Measurements from ENCODE around the gene PHF23. TPM values are rescaled to one million over a fixed set of nuclear protein-coding genes. Genes with fewer than 3 reads are reported as not detected.

PHF23 gene
- total RNA-seq, 2 experiments from 2014 or later: 24.0 to 28.7 TPM

DNA sequence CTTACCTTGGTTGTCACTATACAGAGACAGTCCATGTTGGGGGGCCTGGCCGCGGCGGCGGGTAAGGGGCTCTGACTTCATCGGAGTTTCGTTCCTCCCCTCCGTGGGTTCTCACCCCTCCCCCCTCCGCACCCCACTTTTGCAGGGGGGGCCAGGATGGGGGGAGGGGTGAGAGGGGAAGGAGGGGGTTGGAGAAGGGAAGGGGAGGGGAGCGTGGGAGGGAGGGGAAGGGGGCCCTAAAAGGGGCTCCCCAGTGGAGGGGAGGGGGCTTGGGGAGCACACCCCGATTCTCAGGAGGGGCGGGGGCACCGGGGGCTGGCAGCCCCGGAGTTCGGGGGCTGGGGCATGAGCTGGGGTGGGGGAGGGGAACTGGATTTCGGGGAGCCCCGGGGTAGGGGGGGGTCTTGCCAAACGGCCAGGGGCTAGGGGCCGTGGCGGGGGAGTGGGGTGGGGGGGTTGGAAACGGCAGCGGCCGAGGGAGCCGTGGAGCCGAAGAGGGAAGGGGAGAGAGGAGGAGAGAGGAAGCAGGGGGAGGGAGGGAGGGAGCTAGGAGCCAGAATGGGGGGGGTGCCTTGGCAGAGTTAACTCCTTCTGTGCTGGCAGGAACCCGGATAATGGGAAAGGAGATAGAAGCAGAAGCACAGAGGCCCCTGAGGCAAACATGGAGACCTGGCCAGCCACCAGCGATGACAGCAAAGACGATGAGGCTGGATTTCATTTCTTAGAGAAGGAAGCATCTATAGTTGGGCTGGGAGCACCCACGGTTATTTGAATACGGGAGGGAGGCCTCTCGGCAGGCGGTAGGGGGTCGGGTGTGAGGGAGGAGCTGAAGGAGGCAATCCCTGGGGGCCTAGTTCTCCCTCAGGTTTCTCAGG is 21.9 kb downstream of the PHF23 start:
- Mint-ChIP-seq H3K27ac (peak overlapping the region; percentile 38), H3K4me3 (peak overlapping the region; percentile 55), H3K9me3 (no peaks in the 10 kb centered on the region), H3K4me1 (ENCODE audit: low read depth) (peaks cover 67% of the 10 kb centered on the region), H3K36me3 (peaks cover 9% of the 10 kb centered on the region), H3K27me3 (peaks cover 1% of the 10 kb centered on the region)
- intact Hi-C loops (cut with micrococcal nuclease): no loop called here
- CTCF ChIA-PET: no interaction called here
- peak; percentile 42 for DNase-seq
- POLR2A ChIA-PET: interaction anchor here (0.6 kb wide), 1 partner anchor 89 kb away, joined by 4 read pairs; no protein-coding TSS in a partner anchor

DNA sequence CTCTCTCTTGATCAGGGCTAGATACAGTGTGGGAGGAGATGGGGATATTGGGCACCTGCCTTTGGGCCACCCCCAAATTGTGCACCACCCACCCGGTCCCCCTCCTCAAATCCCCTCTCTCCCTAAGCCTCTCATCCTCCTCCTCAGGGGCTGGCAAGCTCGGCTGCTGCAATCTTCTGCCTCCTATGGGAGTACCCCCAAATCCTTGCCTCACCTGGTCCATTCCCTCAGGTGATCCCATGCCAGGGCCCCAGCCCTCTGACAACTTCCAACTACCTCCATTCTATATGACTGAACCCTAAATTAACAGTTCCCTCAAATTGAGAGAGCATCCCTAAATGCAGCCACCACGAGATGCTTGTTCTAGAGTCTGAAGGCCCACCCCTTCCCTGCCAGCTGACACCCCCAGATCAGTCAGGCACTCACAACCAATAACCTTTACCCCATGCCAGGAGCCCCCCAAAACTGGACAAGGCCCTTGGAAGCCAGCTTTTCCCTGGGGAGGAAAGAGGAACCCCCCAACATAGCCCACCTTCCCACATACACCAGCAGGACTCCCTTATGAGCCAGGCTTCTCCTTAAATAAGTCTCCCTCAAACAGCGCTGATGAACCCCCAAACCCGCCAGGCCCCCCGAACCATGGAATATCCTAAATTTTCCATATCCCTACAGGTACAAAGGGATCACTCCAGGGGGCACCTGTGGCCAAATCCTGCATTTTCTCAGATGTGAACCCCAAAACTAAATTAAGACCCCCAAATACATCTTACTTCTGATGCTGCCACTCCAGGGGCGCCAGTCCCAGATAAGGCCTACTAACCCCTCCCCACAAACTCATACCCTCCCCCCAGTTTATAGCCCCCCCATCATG is 22.8 kb downstream of the PHF23 start:
- H3K27me3 Mint-ChIP-seq: peaks cover 7% of the 10 kb centered on the region
- intact Hi-C loops (cut with micrococcal nuclease): no loop called here
- CTCF ChIA-PET: no interaction called here
- no peaks in the 10 kb centered on the region for H3K9me3 Mint-ChIP-seq
- H3K36me3 Mint-ChIP-seq: peaks cover 4% of the 10 kb centered on the region
- peak overlapping the region; percentile 33 for H3K4me3 Mint-ChIP-seq
- H3K4me1 Mint-ChIP-seq (ENCODE audit: low read depth): peaks cover 65% of the 10 kb centered on the region
- DNase-seq: no peak
- peak overlapping the region; percentile 62 for H3K27ac Mint-ChIP-seq
- POLR2A ChIA-PET: interaction anchor here (0.5 kb wide), 1 partner anchor 1011 kb away, joined by 3 read pairs; no protein-coding TSS in a partner anchor

DNA sequence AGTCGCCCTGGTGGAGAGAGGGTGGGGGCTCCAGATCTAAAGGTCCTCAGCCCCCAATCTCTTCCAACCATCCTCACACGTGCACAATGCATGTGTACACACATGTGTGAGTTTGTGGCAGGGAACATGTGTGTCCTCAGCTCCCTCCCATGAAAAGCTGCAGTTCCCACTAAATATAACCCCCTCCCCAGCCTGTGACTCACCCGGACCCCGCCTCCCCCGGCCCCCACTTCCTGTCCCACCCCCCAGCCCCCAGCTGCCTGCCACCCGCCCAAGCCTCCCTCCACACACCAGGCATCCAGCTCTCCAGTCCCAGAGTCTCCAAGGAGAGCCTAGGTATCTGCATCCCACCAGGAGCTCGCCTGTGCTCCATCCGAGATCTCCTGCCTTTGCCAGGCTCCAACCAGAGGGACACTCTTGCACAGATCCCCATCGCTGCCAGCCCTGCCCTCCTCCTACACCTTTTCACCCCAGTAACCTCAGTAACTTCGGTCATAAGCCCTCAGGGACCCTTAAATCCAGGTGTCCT is 23.5 kb downstream of the PHF23 start:
- DNase-seq: no peak
- intact Hi-C loops (cut with micrococcal nuclease): loop anchor here (2.0 kb wide), 1 partner anchor 91 kb away; the partner anchor contains the start of gene EIF5A
- ChIA-PET CTCF (interaction anchor here (2.0 kb wide), 1 partner anchor 114 kb away, joined by 5 read pairs; the partner anchor contains the start of gene NEURL4), POLR2A (interaction anchor here (0.5 kb wide), 1 partner anchor 1011 kb away, joined by 3 read pairs; no protein-coding TSS in a partner anchor)
- no peak overlapping the region for H3K4me3 Mint-ChIP-seq
- no peak overlapping the region for H3K27ac Mint-ChIP-seq
- peaks cover 7% of the 10 kb centered on the region for H3K27me3 Mint-ChIP-seq
- no peaks in the 10 kb centered on the region for H3K36me3 Mint-ChIP-seq
- peaks cover 58% of the 10 kb centered on the region for H3K4me1 Mint-ChIP-seq (ENCODE audit: low read depth)
- no peaks in the 10 kb centered on the region for H3K9me3 Mint-ChIP-seq

DNA sequence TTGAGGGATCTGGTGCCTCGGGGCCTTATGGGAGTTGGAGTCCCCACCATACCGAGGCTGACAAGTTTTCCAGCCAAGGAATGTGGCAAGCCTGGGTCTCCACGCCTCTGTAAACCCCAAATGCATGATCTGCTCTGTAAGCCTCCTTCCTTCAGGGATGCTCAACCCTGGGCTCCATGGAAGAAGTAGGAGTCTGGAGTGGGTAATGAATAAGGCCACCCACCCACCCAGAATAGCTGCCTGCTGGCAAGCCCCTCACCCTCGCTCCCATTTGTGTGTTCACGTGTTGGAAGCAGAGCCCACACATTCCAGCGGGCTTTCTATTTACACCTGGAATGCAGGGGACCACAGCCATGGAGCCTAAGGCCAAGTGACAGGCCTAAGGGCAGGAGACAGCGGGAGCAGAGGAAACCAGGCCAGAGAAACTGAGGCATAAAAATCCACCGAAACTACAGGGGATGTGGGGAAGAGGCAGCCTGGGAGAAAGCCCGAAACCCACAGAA is 24.1 kb downstream of the PHF23 start:
- Mint-ChIP-seq H3K4me1 (ENCODE audit: low read depth) (peaks cover 53% of the 10 kb centered on the region), H3K36me3 (no peaks in the 10 kb centered on the region), H3K27ac (peak overlapping the region; percentile 89), H3K9me3 (no peaks in the 10 kb centered on the region), H3K4me3 (peak overlapping the region; percentile 85), H3K27me3 (peaks cover 7% of the 10 kb centered on the region)
- POLR2A ChIA-PET: interaction anchor here (1.0 to 1.7 kb wide), 2 partner anchors 10 to 180 kb away, joined by 4 to 7 read pairs; partner anchors contain the start of gene SLC16A13
- CTCF ChIA-PET: interaction anchor here (1.2 to 2.4 kb wide), 5 partner anchors 19 to 169 kb away, joined by 4 to 10 read pairs (median 5); partner anchors contain the start of genes DVL2 and NEURL4
- DNase-seq: no peak
- intact Hi-C loops (cut with micrococcal nuclease): loop anchor here (2.0 kb wide), 1 partner anchor 92 kb away; the partner anchor contains the start of gene EIF5A

DNA sequence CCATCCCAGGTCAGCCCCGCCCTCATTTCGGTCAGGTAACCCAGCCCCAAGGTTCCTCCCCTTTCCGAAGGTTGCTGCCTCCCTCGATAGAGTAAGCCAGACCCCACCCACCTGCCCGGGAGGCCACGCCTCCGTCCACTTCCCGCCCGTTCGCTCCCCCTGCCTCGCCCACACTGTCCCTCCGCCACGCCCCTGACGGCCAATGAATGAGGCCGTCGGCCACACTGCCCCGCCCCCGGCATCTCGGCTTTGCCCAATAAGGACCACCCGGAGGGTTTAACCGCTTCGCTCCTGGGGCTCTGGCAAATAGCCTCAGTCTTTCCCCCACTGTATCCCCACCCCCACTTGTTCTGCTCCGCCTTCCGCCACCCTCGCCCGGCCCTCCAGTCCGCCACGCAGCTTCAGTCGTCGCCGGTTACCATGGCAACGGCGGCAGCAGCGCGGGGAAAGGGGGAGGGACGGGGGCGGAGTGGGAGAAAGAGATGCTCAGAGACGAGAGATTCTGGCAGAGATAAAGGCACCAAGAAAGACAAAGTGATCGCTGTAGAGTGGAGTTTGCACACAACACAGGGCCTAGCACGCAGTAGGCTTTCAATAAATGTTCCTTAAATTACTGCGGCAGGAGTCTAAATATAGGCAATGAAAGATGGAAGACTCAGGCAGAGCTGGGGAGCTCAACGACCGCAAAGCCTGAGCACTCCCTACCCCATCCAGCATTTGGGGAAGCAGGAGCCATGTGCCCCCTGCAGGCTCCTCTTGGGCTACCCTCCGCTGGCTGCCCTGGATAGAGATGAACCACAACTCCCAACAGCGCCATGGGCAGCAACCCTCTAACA is 24.7 kb downstream of the PHF23 start:
- H3K4me1 Mint-ChIP-seq (ENCODE audit: low read depth): peaks cover 52% of the 10 kb centered on the region
- peak overlapping the region; percentile 85 for H3K4me3 Mint-ChIP-seq
- H3K27ac Mint-ChIP-seq: peak overlapping the region; percentile 89
- peak; percentile 100 for DNase-seq
- H3K36me3 Mint-ChIP-seq: no peaks in the 10 kb centered on the region
- CTCF ChIA-PET: interaction anchor here (1.0 to 2.4 kb wide), 6 partner anchors 20 to 169 kb away, joined by 4 to 10 read pairs (median 4); partner anchors contain the start of genes DVL2 and NEURL4
- peaks cover 7% of the 10 kb centered on the region for H3K27me3 Mint-ChIP-seq
- intact Hi-C loops (cut with micrococcal nuclease): loop anchor here (1.0 to 2.0 kb wide), 5 partner anchors 9 to 92 kb away; partner anchors contain the start of genes DVL2, EIF5A, ELP5 and PHF23
- POLR2A ChIA-PET: interaction anchor here (0.7 to 1.7 kb wide), 3 partner anchors 10 to 179 kb away, joined by 3 to 7 read pairs (median 4); partner anchors contain the start of gene SLC16A13
- H3K9me3 Mint-ChIP-seq: no peaks in the 10 kb centered on the region

DNA sequence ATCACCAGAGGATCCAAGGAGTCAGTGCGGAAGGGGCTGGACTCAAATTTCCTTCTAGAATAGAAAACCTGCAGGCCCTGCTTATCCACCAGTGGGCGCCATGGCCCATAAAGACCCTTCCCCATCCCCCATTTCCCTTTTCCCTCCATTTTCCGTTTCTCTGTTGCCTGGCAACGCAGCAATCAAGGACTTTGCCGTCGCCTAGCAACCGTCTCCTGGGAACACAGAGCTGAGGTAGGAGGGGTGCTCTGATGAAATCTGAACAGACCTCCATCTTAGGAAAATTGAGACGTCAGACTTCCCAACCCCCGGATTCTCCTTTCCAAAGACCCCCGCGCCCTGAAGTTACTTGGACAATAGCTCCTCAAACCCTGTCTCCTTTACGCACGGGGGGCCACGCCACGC is 25.4 kb downstream of the PHF23 start:
- Mint-ChIP-seq H3K27me3 (peaks cover 7% of the 10 kb centered on the region), H3K4me3 (peak overlapping the region; percentile 85), H3K9me3 (no peaks in the 10 kb centered on the region), H3K27ac (peak overlapping the region; percentile 89), H3K4me1 (ENCODE audit: low read depth) (peaks cover 46% of the 10 kb centered on the region), H3K36me3 (no peaks in the 10 kb centered on the region)
- ChIA-PET CTCF (interaction anchor here (1.0 to 2.4 kb wide), 6 partner anchors 21 to 168 kb away, joined by 4 to 10 read pairs (median 4); partner anchors contain the start of genes DVL2 and NEURL4), POLR2A (interaction anchor here (0.5 to 1.7 kb wide), 4 partner anchors 9 to 178 kb away, joined by 3 to 7 read pairs (median 4); partner anchors contain the start of gene SLC16A13)
- DNase-seq: peak; percentile 80
- intact Hi-C loops (cut with micrococcal nuclease): loop anchor here (1.0 to 2.0 kb wide), 5 partner anchors 9 to 93 kb away; partner anchors contain the start of genes DVL2, EIF5A, ELP5 and PHF23

DNA sequence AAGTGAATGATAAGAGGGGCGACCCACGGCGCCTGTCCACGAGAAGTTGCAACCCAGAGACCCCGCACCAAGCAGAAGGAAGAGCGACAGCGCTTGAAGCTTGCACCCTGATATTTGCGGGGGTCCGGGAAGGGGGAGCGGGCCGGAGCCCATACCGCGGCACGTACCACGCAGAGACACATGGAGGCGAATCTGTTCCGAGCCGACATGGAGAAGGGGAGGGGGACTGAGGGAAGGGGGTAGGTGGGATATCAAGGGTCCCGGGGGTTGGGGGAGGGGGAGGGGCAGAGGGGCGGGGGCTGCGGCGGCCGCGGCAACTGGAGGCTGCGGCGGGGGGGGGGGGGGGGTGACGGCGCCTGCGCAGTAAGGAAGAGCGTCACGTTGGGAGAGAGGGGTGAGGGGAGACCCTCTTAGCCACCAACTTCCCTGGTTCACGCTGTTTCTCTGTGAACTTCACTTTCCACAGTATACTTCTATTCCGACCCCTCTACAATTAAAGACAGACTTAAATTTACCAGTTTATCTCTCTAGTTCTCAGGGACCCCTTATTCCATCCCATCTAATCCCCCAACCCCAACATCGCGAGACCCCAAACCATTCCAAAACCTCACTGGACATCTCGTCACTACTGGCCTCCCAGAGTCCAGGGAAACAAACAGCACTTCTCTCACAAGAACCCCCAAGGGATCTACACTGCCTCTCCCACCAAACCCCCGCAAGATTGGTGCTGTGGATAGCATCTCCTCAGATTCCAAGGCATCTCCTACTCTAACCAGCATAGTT is 27.6 kb downstream of the PHF23 start:
- H3K27ac Mint-ChIP-seq: no peak overlapping the region
- peaks cover 7% of the 10 kb centered on the region for H3K27me3 Mint-ChIP-seq
- CTCF ChIA-PET: no interaction called here
- H3K4me1 Mint-ChIP-seq (ENCODE audit: low read depth): peaks cover 31% of the 10 kb centered on the region
- DNase-seq: no peak
- intact Hi-C loops (cut with micrococcal nuclease): no loop called here
- POLR2A ChIA-PET: no interaction called here
- H3K9me3 Mint-ChIP-seq: no peaks in the 10 kb centered on the region
- H3K4me3 Mint-ChIP-seq: no peak overlapping the region
- H3K36me3 Mint-ChIP-seq: no peaks in the 10 kb centered on the region

DNA sequence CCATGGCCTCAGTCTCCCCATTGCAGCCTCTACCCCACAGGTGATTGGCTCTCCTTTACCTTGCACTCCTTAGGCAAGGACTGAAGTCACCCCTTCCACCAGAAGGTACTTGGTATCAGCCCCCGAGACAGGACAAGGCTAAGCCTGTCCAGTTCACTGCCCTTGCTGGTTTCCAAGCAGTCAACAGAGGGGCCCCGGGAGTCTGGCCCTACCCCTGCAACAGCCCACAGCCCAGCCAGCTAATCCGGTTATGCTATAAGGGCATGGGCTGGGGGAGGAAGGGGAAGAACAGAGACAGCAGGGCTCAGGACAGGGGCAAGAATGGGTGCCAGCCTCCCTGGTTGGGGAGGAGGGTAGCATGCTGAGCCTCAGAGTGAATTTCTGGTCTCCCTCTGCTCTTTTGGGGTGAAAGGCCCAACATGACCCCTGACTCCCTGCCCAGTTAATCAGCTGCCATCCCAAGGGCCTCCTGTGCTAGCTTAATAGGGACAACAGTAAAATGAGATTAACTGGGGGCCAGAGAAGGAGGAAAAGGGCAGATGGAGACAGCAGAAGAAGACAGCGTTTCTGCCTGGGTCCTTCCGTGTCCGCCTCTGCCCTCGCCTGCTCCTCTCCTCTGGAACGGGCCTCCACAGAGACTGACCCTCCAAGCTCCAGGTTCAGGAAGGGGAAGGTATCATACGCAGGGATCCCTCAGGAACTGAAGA is 30.4 kb downstream of the PHF23 start:
- Mint-ChIP-seq H3K27me3 (peaks cover 6% of the 10 kb centered on the region), H3K4me3 (no peak overlapping the region), H3K9me3 (no peaks in the 10 kb centered on the region), H3K27ac (no peak overlapping the region), H3K4me1 (ENCODE audit: low read depth) (peaks cover 25% of the 10 kb centered on the region), H3K36me3 (no peaks in the 10 kb centered on the region)
- ChIA-PET POLR2A (no interaction called here), CTCF (no interaction called here)
- intact Hi-C loops (cut with micrococcal nuclease): no loop called here
- no peak for DNase-seq

DNA sequence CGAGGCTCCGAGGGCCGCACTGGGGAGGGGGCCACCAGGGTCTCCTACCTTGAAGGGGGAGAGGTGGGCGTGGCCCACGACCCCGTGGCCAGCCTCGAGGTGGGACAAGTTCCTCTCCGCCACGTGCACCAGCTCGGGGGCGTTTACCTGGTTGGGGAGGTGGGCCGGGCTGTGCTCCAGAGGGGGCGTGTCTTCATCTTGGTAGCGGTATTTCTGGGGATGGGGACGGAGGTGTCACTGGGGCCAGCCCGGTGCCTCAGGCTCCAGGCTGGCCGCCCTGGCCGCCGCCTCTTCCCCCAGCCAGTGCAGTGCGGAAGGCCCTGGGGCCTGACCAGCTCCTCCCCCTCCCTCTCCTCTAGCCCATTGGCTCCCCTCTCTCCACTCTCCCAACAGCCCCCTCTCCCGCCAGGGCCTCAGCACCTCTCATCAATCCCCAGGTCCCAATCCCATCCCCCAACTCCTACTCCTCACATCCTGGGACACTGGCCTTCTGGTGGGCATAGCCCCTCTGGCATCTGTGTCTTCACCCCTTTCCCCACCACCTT is 31.2 kb downstream of the PHF23 start:
- ChIA-PET CTCF (no interaction called here), POLR2A (no interaction called here)
- Mint-ChIP-seq H3K9me3 (no peaks in the 10 kb centered on the region), H3K27ac (no peak overlapping the region), H3K27me3 (peaks cover 6% of the 10 kb centered on the region), H3K36me3 (no peaks in the 10 kb centered on the region), H3K4me3 (no peak overlapping the region), H3K4me1 (ENCODE audit: low read depth) (peaks cover 21% of the 10 kb centered on the region)
- no peak for DNase-seq
- intact Hi-C loops (cut with micrococcal nuclease): no loop called here

All from activated CD4-positive, alpha-beta memory T cell treated with anti-CD3 and anti-CD28 coated beads for 36 hours (primary cell).